HG03066 (cell line): ENCODE data around the gene SPINDOC.

Experiments used
- ATAC-seq: cut with Tn5 transposase; IDR thresholded peaks from one replicate; pipeline ENCODE4 v1.9.1; 2021; ENCODE audit warnings: low read depth; ENCODE audit not compliant: unreplicated experiment

Gene SPINDOC

DNA sequence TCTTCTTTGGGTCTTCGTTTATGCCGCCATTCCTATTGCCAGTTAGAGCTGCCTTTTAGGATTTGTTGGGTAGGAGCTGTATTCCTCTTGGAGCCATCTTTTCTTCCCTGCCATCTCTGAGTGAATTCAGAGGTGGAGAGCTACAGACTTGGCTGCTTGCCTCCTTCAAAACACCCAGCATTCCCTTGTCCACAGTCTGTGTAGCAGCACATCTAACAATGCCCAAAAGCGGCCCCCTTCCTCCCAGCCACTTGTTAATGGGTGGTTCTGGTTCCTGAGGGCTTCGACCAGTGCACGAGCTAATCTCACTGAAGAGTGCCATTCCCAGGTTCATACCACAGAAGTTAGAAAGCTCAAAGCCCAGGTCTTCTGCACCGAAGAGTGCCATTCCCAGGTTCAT lies 63.4 kb downstream of the SPINDOC start:
- no peak for ATAC-seq
